Epithelial cell of esophagus (primary cell): ENCODE data around the gene GPR18.

ENCODE experiments used
- DNase-seq: peaks from one replicate; pipeline ENCODE4 v3.0.0; 2010; ENCODE audit warnings: low read depth
- H3K4me3 ChIP-seq: 2 replicates; pipeline ENCODE4 v1.5.1; 2011; ENCODE audit warnings: mild to moderate bottlenecking, low read length, control low read depth
- CTCF ChIP-seq: IDR thresholded peaks from 2 replicates; pipeline ENCODE4 v1.5.1; 2011; ENCODE audit warnings: low read depth, mild to moderate bottlenecking, low read length, control low read depth, inconsistent platforms; ENCODE audit not compliant: insufficient read depth; ENCODE audit errors: missing control alignments

Gene GPR18

GRCh38 chr13:99303863-99304521 is 45.8 kb upstream of the GPR18 start:
- no peak overlapping the region for H3K4me3 ChIP-seq
- DNase-seq, result no peak
- TF ChIP-seq CTCF, result no peak

- no peak for DNase-seq
- TF ChIP-seq CTCF, result no peak
- H3K4me3 ChIP-seq, result no peak overlapping the region
These were observed 44.7 kb upstream of the GPR18 start for GRCh38 chr13:99302637-99303505.

GRCh38 chr13:99301913-99302636 is 43.9 kb upstream of the GPR18 start:
- DNase-seq, result no peak
- no peak for TF ChIP-seq CTCF
- H3K4me3 ChIP-seq, result no peak overlapping the region

- no peak overlapping the region for H3K4me3 ChIP-seq
- DNase-seq, result no peak
- TF ChIP-seq CTCF, result no peak
These were observed 43.1 kb upstream of the GPR18 start for GRCh38 chr13:99301056-99301838.

GRCh38 chr13:99299920-99300341 is 41.8 kb upstream of the GPR18 start:
- no peak for DNase-seq
- no peak overlapping the region for H3K4me3 ChIP-seq
- TF ChIP-seq CTCF, result no peak

GRCh38 chr13:99299256-99299919 is 41.2 kb upstream of the GPR18 start:
- no peak for TF ChIP-seq CTCF
- H3K4me3 ChIP-seq, result no peak overlapping the region
- DNase-seq, result no peak
